Measurements from ENCODE around the gene PRTG. TPM values are rescaled to one million over a fixed set of nuclear protein-coding genes. Genes with fewer than 3 reads are reported as not detected.

The PRTG gene
- total and polyA plus RNA-seq, 10 of the 15 experiments (the other 5 are each of a cell fraction or from before 2014, with no cell fraction given), result under 0.01 to 0.25 TPM; not detected in 8

Small RNA genes within 50 kb of the gene (small RNA-seq; reads per million reads assigned to genes)
- gene AC009997.1, result not detected

Other genes starting within 250 kb of the PRTG start
- 0.22 TPM in 1 of 2 replicates, not detected in the other for gene DNAAF4, start 234.9 kb downstream of the PRTG start, total RNA-seq (2014; rRNA removed)
- gene DNAAF4, start 234.9 kb downstream of the PRTG start, total RNA-seq (2014; rRNA removed; fragmentation: Illumina TruSeq; extraction: Trizol), result 0.31 and 0.78 TPM in 2 replicates
- gene DNAAF4, start 234.9 kb downstream of the PRTG start, total RNA-seq (2021), result 0.33 TPM in 1 of 2 replicates, not detected in the other
- 0.14 TPM in 1 of 2 replicates, not detected in the other for gene DNAAF4, start 234.9 kb downstream of the PRTG start, polyA plus RNA-seq (2011; rRNA removed)
- gene DNAAF4, start 234.9 kb downstream of the PRTG start, polyA plus RNA-seq (2014; fragmentation: Illumina TruSeq; extraction: Trizol), result 0.32 and 1.00 TPM in 2 replicates
- 1 to 10 TPM in 1 of 2 experiments, under 1 TPM in 1; 0.37 to 1.2 TPM for gene DNAAF4, start 234.9 kb downstream of the PRTG start, polyA plus RNA-seq (2014; fragmentation: Nextera tagmentation; extraction: Ambion mirVana)
- gene DNAAF4, start 234.9 kb downstream of the PRTG start, polyA plus RNA-seq (2014; rRNA removed), result 0.19 and 0.41 TPM in 2 replicates
- 1 to 10 TPM in 1 of 2 experiments, under 1 TPM in 1; 0.80 to 1.9 TPM for gene DNAAF4, start 234.9 kb downstream of the PRTG start, polyA plus RNA-seq (2016; fragmentation: Nextera tagmentation; extraction: Ambion mirVana)
- gene PYGO1, start 154.8 kb downstream of the PRTG start, total RNA-seq (2014; rRNA removed), result not detected in 2 replicates
- gene PYGO1, start 154.8 kb downstream of the PRTG start, total RNA-seq (2014; rRNA removed; fragmentation: Illumina TruSeq; extraction: Trizol), result not detected in 2 replicates
- gene PYGO1, start 154.8 kb downstream of the PRTG start, total RNA-seq (2021), result not detected in 2 replicates
- not detected in 2 replicates for gene PYGO1, start 154.8 kb downstream of the PRTG start, polyA plus RNA-seq (2011; rRNA removed)
- 0.01 TPM in 1 of 2 replicates, not detected in the other for gene PYGO1, start 154.8 kb downstream of the PRTG start, polyA plus RNA-seq (2014; fragmentation: Illumina TruSeq; extraction: Trizol)
- gene PYGO1, start 154.8 kb downstream of the PRTG start, polyA plus RNA-seq (2014; fragmentation: Nextera tagmentation; extraction: Ambion mirVana), result not detected
- not detected in 2 replicates for gene PYGO1, start 154.8 kb downstream of the PRTG start, polyA plus RNA-seq (2014; rRNA removed)
- not detected for gene PYGO1, start 154.8 kb downstream of the PRTG start, polyA plus RNA-seq (2016; fragmentation: Nextera tagmentation; extraction: Ambion mirVana)